H1 (cell line): ENCODE measurements around the gene TFAP2B.

Source experiments
- BACH1 ChIP-seq: IDR thresholded peaks from 2 replicates; pipeline ENCODE4 v1.6.1; 2012; ENCODE audit warnings: low read length, improper control_type of control experiment
- EZH2 ChIP-seq: fragments of 200-600 bp; sonication (generic); IDR thresholded peaks from 2 replicates; pipeline ENCODE4 v1.7.1; 2012; ENCODE audit warnings: low read depth, mild to moderate bottlenecking, moderate library complexity, low read length, inconsistent platforms; ENCODE audit not compliant: severe bottlenecking
- POLR2A ChIP-seq, 2 experiments: IDR thresholded peaks; 1 replicate in 1 of 2; 2 replicates in 1 of 2; pipeline ENCODE4 v1.6.1; 2011; ENCODE audit warnings: low read depth in 2 of 2, low read length in 2 of 2, mild to moderate bottlenecking in 2 of 2; ENCODE audit errors: control extremely low read depth in 1 of 2
- RAD21 ChIP-seq, 2 experiments: IDR thresholded peaks in 1 of 2; conservative IDR thresholded peaks in 1 of 2; 2 replicates each; pipeline ENCODE4 v1.6.1; 2011; ENCODE audit warnings: low read depth in 2 of 2, low read length in 2 of 2, improper control_type of control experiment in 1 of 2, inconsistent platforms in 1 of 2, mild to moderate bottlenecking in 1 of 2, moderate library complexity in 1 of 2
- SP1 ChIP-seq: IDR thresholded peaks from 2 replicates; pipeline ENCODE4 v1.6.1; 2011; ENCODE audit warnings: low read depth, low read length
- SP4 ChIP-seq: IDR thresholded peaks from 2 replicates; pipeline ENCODE4 v1.6.1; 2012; ENCODE audit warnings: low read length, inconsistent platforms
- TF ChIP-seq, protein P1 (sequence below), 3 experiments: IDR thresholded peaks; 1 replicate in 2 of 3; 2 replicates in 1 of 3; pipeline versions ENCODE4 v1.5.1 to v1.6.1; 2011; ENCODE audit warnings: low read length in 3 of 3, mild to moderate bottlenecking in 3 of 3, inconsistent platforms in 2 of 3, low read depth in 1 of 3, moderate library complexity in 1 of 3; ENCODE audit not compliant: insufficient read depth in 1 of 3; ENCODE audit errors: control extremely low read depth in 1 of 3

DNA sequence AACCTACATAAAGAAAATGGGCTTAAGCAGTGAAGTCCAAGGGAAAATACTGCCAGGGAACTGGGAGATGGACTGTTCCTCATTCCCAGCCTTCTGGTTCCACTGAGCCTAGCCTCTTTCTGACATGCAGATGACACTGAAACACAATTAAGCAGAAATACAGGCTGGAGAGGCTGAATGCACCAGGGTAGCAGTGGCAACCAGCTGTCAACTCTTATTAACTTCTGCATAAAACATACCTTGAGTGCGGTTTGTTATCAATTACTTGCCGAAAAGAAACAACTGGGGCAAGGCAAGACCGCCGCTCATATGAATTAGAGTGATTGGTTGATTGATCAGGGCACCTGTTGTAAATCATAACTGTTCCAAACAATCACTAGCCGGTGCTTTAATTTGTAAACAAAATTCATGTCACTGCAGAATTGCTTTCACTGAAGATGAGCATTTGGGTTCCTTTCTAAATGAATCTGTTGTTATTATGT is 16.3 kb downstream of the TFAP2B start:
- TF ChIP-seq POLR2A (IDR thresholded peaks at IDR 0.05; ENCODE audit: control extremely low read depth in 1 of 2, low read depth in 2 of 2, low read length in 2 of 2) (no peak), SP1 (no peak), EZH2 (no peak), SP4 (no peak), RAD21 (IDR thresholded peaks at IDR 0.05 in 1 of 2, conservative IDR thresholded peaks at IDR 0.05 in 1 of 2; ENCODE audit: low read depth in 2 of 2, low read length in 2 of 2) (no peak), BACH1 (no peak)
- TF ChIP-seq, protein P1, sequence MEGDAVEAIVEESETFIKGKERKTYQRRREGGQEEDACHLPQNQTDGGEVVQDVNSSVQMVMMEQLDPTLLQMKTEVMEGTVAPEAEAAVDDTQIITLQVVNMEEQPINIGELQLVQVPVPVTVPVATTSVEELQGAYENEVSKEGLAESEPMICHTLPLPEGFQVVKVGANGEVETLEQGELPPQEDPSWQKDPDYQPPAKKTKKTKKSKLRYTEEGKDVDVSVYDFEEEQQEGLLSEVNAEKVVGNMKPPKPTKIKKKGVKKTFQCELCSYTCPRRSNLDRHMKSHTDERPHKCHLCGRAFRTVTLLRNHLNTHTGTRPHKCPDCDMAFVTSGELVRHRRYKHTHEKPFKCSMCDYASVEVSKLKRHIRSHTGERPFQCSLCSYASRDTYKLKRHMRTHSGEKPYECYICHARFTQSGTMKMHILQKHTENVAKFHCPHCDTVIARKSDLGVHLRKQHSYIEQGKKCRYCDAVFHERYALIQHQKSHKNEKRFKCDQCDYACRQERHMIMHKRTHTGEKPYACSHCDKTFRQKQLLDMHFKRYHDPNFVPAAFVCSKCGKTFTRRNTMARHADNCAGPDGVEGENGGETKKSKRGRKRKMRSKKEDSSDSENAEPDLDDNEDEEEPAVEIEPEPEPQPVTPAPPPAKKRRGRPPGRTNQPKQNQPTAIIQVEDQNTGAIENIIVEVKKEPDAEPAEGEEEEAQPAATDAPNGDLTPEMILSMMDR (IDR thresholded peaks at IDR 0.05; ENCODE audit: control extremely low read depth in 1 of 3, insufficient read depth in 1 of 3, low read depth in 1 of 3, low read length in 3 of 3), result no peak
